OCI-LY3 (cell line): Measurements from ENCODE around the gene RELB.

ENCODE experiments used
- CTCF ChIP-seq: fragments of 200-600, 300-600 bp; sonication (generic); IDR thresholded peaks from 2 replicates; pipeline ENCODE4 v1.5.1; 2014; ENCODE audit warnings: antibody characterized with exemption, low read length, low read depth
- EZH2phosphoT487 ChIP-seq: fragments of 200-600 bp; shearing (Covaris generic); IDR thresholded peaks from 2 replicates; pipeline ENCODE4 v1.6.1; 2018; ENCODE audit warnings: antibody characterized with exemption, mixed run types, low read depth

GRCh38 chr19:44975444-44975843 lies 25.8 kb upstream of the RELB start:
- TF ChIP-seq CTCF = no peak
- no peak for TF ChIP-seq EZH2phosphoT487
